Loucy (cell line): ENCODE results near the gene TFEB.

Experiments
- H2AFZ ChIP-seq: fragments of 200-600 bp; sonication (generic); 2 replicates; pipeline ENCODE4 v1.6.0; 2016; ENCODE audit warnings: antibody characterized with exemption, mild to moderate bottlenecking, low read length, moderate library complexity
- H3F3A ChIP-seq: fragments of 200-600 bp; 2 replicates; pipeline ENCODE4 v1.6.0; 2016; ENCODE audit warnings: antibody characterized with exemption, low read depth, mild to moderate bottlenecking
- H3K27me3 ChIP-seq: fragments of 200-600 bp; sonication (generic); 2 replicates; pipeline ENCODE4 v1.6.1; 2014; ENCODE audit warnings: low read length, mild to moderate bottlenecking; ENCODE audit not compliant: insufficient read depth, poor library complexity, severe bottlenecking
- H3K36me3 ChIP-seq: fragments of 200-600 bp; sonication (generic); 2 replicates; pipeline ENCODE4 v1.6.1; 2016; ENCODE audit warnings: low read length; ENCODE audit not compliant: insufficient read depth
- H3K4me1 ChIP-seq: fragments of 200-600 bp; sonication (generic); 2 replicates; pipeline ENCODE4 v1.5.1; 2014; ENCODE audit warnings: low read length, mild to moderate bottlenecking; ENCODE audit not compliant: insufficient read depth, poor library complexity, severe bottlenecking
- H3K4me2 ChIP-seq: fragments of 200-600 bp; sonication (generic); 2 replicates; pipeline ENCODE4 v1.6.0; 2014; ENCODE audit warnings: antibody characterized with exemption, low read length, low read depth, mild to moderate bottlenecking; ENCODE audit not compliant: poor library complexity, severe bottlenecking
- H3K4me3 ChIP-seq: fragments of 200-600 bp; sonication (generic); 2 replicates; pipeline ENCODE4 v1.5.1; 2014; ENCODE audit warnings: low read length, mild to moderate bottlenecking, mixed read lengths; ENCODE audit not compliant: poor library complexity, severe bottlenecking
- H3K79me2 ChIP-seq: fragments of 200-600 bp; sonication (generic); 2 replicates; pipeline ENCODE4 v1.6.1; 2014; ENCODE audit warnings: low read length; ENCODE audit not compliant: insufficient read depth
- H3K9ac ChIP-seq: fragments of 200-600 bp; sonication (generic); 2 replicates; pipeline ENCODE4 v1.6.0; 2014; ENCODE audit warnings: mild to moderate bottlenecking, low read depth, low read length, moderate library complexity; ENCODE audit not compliant: poor library complexity, severe bottlenecking
- H3K9me2 ChIP-seq: fragments of 200-600 bp; sonication (generic); replicated peaks from 2 replicates; pipeline ENCODE4 v1.6.1; 2016; ENCODE audit warnings: low read depth, low read length, mixed read lengths
- H3K9me3 ChIP-seq: fragments of 200-600 bp; sonication (generic); 2 replicates; pipeline ENCODE4 v1.6.1; 2014; ENCODE audit warnings: mild to moderate bottlenecking, antibody characterized with exemption, low read length, low read depth; ENCODE audit not compliant: insufficient read depth
- H4K20me1 ChIP-seq: fragments of 200-600 bp; sonication (generic); 2 replicates; pipeline ENCODE4 v1.6.0; 2014; ENCODE audit warnings: antibody characterized with exemption, low read length, mild to moderate bottlenecking; ENCODE audit not compliant: insufficient read depth, poor library complexity, severe bottlenecking
- CTCF ChIP-seq: fragments of 200-600 bp; sonication (generic); conservative IDR thresholded peaks from 2 replicates; pipeline ENCODE4 v1.5.1; 2014; ENCODE audit warnings: mild to moderate bottlenecking, antibody characterized with exemption, low read length
- EZH2phosphoT487 ChIP-seq: fragments of 200-600 bp; IDR thresholded peaks from 2 replicates; pipeline ENCODE4 v1.6.1; 2018; ENCODE audit warnings: antibody characterized with exemption, mild to moderate bottlenecking, moderate library complexity, borderline replicate concordance

Gene TFEB

GRCh38 chr6:41732149-41732548 lies 3.3 kb downstream of the TFEB start:
- peak overlapping the region; percentile 72 for H3K4me3 ChIP-seq
- H3K79me2 ChIP-seq, result peaks cover 8% of the 10 kb centered on the region; the same call in 1 of the 2 replicates
- H3K9me2 ChIP-seq, result no peaks in the 10 kb centered on the region
- no peaks in the 10 kb centered on the region for H3K36me3 ChIP-seq
- no peaks in the 10 kb centered on the region for H4K20me1 ChIP-seq
- TF ChIP-seq CTCF (no peak), EZH2phosphoT487 (no peak)
- no peaks in the 10 kb centered on the region for H3K27me3 ChIP-seq
- H3K9me3 ChIP-seq, result no peaks in the 10 kb centered on the region
- no peaks in the 10 kb centered on the region for H3F3A ChIP-seq
- peak overlapping the region; percentile 75 for H3K4me2 ChIP-seq
- H3K9ac ChIP-seq, result no peak overlapping the region
- H2AFZ ChIP-seq, result no peak overlapping the region
- peaks cover 52% of the 10 kb centered on the region for H3K4me1 ChIP-seq

GRCh38 chr6:41731561-41732086 lies 3.8 kb downstream of the TFEB start:
- TF ChIP-seq CTCF (no peak), EZH2phosphoT487 (no peak)
- no peak overlapping the region for H3K9ac ChIP-seq
- H3K79me2 ChIP-seq, result peaks cover 8% of the 10 kb centered on the region; the same call in 1 of the 2 replicates
- H4K20me1 ChIP-seq, result no peaks in the 10 kb centered on the region
- no peaks in the 10 kb centered on the region for H3K9me3 ChIP-seq
- peak overlapping the region; percentile 20 for H3K4me3 ChIP-seq
- no peak overlapping the region for H2AFZ ChIP-seq
- no peaks in the 10 kb centered on the region for H3K9me2 ChIP-seq
- H3K4me1 ChIP-seq, result peaks cover 56% of the 10 kb centered on the region
- H3K4me2 ChIP-seq, result peak overlapping the region; percentile 75
- no peaks in the 10 kb centered on the region for H3K36me3 ChIP-seq
- H3K27me3 ChIP-seq, result no peaks in the 10 kb centered on the region
- H3F3A ChIP-seq, result no peaks in the 10 kb centered on the region

GRCh38 chr6:41730531-41731436 lies 4.6 kb downstream of the TFEB start:
- H3K4me3 ChIP-seq, result peak overlapping the region; percentile 11
- H3K9ac ChIP-seq, result peak overlapping the region; percentile 11

More at GRCh38 chr6:41730531-41731436, 4.6 kb downstream of the TFEB start:
- Histone ChIP-seq H3K9me2 (no peaks in the 10 kb centered on the region), H3K9me3 (no peaks in the 10 kb centered on the region), H3F3A (no peaks in the 10 kb centered on the region), H3K36me3 (no peaks in the 10 kb centered on the region), H3K79me2 (peaks cover 8% of the 10 kb centered on the region; the same call in 1 of the 2 replicates), H4K20me1 (no peaks in the 10 kb centered on the region), H3K4me1 (peaks cover 54% of the 10 kb centered on the region), H3K27me3 (no peaks in the 10 kb centered on the region), H2AFZ (no peak overlapping the region), H3K4me2 (peak overlapping the region; percentile 75)
- TF ChIP-seq EZH2phosphoT487, result no peak
- no peak for TF ChIP-seq CTCF
